ENCODE measurements around the gene HERPUD1.

The HERPUD1 gene

DNA sequence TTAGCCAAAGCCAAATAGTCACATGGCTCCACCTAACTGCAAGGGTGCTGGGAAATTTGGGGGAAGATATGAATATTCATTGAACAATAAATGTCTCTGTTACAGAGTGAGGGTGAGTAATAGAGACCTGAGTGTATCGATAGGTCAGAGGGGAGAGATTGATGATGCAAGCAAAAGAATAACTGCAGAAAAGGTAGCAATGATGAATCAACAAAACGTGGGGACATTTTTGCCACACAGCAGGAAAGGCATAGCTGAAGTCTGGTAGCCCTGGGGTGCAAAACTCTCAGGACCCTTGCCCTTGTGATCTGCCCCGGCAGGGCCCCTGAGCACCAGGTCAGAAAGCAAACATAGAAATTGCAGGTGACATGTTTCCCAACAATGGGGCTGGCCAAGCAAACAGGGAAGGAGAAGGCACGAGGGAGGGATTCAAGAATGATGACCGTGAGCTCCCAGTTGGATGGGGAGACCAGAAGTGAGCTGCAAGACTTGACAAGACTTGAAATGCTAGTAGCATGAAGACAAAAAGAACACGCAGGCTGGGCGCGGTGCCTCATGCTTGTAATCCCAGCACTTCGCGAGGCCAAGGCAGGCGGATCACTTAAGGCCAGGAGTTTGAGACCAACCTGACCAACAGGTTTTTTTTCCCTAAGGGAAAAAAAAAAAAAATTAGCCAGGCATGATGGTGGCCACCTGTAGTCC, 12.7 kb upstream of the HERPUD1 start:
- Histone ChIP-seq H3K27me3 (no peaks in the 10 kb centered on the region), H3K27ac (no peak overlapping the region), H3K9me3 (no peaks in the 10 kb centered on the region), H3K36me3 (no peaks in the 10 kb centered on the region), H3K4me3 (no peak overlapping the region), H3K4me1 (peaks cover 0 to 21% (median 15%) of the 10 kb centered on the region in 4 donors)
- TF ChIP-seq, protein P1, sequence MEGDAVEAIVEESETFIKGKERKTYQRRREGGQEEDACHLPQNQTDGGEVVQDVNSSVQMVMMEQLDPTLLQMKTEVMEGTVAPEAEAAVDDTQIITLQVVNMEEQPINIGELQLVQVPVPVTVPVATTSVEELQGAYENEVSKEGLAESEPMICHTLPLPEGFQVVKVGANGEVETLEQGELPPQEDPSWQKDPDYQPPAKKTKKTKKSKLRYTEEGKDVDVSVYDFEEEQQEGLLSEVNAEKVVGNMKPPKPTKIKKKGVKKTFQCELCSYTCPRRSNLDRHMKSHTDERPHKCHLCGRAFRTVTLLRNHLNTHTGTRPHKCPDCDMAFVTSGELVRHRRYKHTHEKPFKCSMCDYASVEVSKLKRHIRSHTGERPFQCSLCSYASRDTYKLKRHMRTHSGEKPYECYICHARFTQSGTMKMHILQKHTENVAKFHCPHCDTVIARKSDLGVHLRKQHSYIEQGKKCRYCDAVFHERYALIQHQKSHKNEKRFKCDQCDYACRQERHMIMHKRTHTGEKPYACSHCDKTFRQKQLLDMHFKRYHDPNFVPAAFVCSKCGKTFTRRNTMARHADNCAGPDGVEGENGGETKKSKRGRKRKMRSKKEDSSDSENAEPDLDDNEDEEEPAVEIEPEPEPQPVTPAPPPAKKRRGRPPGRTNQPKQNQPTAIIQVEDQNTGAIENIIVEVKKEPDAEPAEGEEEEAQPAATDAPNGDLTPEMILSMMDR (IDR thresholded peaks at IDR 0.05) = no peak
- intact Hi-C loops (cut with DNase I; ENCODE audit: low total_unique reads) = no loop called here
- peak in 1 of 2 donors; percentile 49 for DNase-seq

DNA sequence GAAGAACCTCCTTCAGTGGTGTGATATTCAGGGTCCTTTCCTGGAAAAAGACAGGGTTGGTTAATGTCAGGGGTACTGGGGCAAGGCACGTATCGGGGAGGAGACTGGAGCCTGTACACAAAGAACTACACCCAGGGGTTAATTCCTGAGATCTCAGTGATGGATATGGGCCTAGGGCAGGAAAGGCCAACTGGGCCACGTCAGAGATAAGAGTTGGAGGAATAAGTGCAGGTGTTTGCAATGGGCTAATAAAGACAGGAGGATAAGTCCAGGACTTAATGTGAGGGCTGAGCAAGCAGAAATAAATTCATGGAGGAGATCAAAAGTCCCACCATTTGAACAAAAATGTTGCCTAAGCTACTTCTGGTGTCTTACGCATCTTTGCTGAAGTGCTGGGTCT, 10.4 kb upstream of the HERPUD1 start:
- H3K4me1 ChIP-seq = peaks cover 0 to 3% (median under 1%) of the 10 kb centered on the region in 4 donors
- no peak overlapping the region for H3K27ac ChIP-seq
- H3K36me3 ChIP-seq = no peaks in the 10 kb centered on the region
- TF ChIP-seq, protein P1 (IDR thresholded peaks at IDR 0.05) = no peak
- H3K27me3 ChIP-seq = no peaks in the 10 kb centered on the region
- intact Hi-C loops (cut with DNase I; ENCODE audit: low total_unique reads) = no loop called here
- no peaks in the 10 kb centered on the region for H3K9me3 ChIP-seq
- peak in 1 of 2 donors; percentile 11 for DNase-seq
- no peak overlapping the region for H3K4me3 ChIP-seq

DNA sequence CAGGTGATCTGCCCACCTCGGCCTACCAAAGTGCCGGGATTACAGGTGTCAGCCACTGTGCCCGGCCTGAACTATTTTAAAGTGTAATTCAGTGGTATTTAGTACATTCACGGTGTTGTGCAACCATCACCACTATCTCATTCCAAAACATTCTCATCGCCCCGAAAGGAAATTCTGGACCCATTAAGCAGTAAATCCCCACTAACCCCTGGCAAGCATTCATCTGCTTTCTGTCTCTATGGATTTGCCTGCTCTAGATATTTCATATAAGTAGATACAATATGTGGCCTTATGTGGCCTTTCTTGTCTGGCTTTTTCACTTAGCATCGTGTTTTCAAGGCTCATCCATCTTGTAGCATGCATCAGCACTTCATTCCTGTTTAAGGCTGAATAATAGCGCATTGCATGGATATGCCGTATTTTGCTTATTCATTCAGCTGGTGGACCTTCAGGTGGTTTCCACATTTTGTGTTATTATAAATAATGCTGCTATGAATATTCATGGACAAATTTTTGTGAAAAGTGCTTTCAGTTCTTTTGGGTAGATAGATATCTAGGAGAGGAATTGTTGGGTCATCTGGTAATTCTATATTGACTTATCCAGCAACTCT, 8.4 kb upstream of the HERPUD1 start:
- no peaks in the 10 kb centered on the region for H3K4me1 ChIP-seq
- peak in 1 of 2 donors; percentile 17 for DNase-seq
- H3K36me3 ChIP-seq = no peaks in the 10 kb centered on the region
- no peaks in the 10 kb centered on the region for H3K9me3 ChIP-seq
- H3K27me3 ChIP-seq = no peaks in the 10 kb centered on the region
- TF ChIP-seq, protein P1 (IDR thresholded peaks at IDR 0.05) = no peak
- no peak overlapping the region for H3K4me3 ChIP-seq
- intact Hi-C loops (cut with DNase I; ENCODE audit: low total_unique reads) = no loop called here
- no peak overlapping the region for H3K27ac ChIP-seq

DNA sequence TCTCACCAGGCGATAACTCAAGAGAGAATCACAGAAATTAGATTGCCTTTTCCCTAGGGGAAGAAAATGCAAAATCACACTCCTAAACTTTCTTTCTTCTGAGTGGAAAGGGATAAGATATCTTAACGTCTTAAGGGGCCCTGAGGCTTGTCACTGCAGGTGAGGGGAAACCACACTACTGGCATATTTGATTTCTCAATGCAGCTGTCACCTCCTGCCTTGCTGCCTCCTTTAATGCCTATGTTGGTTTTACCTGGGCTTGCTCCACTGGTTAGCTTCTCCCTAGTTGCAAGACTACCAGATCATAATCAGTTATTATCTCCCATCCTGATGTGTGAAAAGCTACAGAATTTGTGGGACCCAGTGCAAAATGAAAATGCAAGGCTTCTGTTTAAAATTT, 4.5 kb upstream of the HERPUD1 start:
- Histone ChIP-seq H3K4me1 (peaks cover 0 to 10% (median 5%) of the 10 kb centered on the region in 4 donors), H3K27ac (no peak overlapping the region), H3K4me3 (no peak overlapping the region), H3K9me3 (no peaks in the 10 kb centered on the region), H3K27me3 (no peaks in the 10 kb centered on the region), H3K36me3 (no peaks in the 10 kb centered on the region)
- no peak for DNase-seq
- TF ChIP-seq, protein P1 (IDR thresholded peaks at IDR 0.05) = no peak
- intact Hi-C loops (cut with DNase I; ENCODE audit: low total_unique reads) = no loop called here

DNA sequence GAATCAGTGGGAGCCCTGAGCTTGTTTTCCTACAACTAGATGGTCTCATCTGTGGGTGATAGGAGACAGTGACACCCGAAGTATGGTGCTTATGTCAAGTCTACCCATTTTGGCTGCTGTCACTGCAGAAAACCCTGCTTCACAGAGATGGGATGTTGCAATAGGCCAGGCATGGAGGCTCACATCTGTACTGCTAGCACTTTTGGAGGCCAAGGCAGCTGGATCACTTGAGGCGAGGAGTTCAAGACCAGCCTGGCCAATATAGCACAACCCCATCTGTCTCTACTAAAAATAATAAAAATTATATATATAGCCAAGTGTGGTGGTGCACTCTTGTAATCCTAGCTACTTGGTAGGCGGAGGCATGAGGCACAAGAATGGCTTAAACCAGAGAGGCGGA, 2.3 kb upstream of the HERPUD1 start:
- Histone ChIP-seq H3K27ac (no peak overlapping the region), H3K4me3 (no peak overlapping the region), H3K27me3 (no peaks in the 10 kb centered on the region), H3K4me1 (peaks cover 0 to 25% (median 10%) of the 10 kb centered on the region in 4 donors), H3K36me3 (no peaks in the 10 kb centered on the region), H3K9me3 (no peaks in the 10 kb centered on the region)
- TF ChIP-seq, protein P1 (IDR thresholded peaks at IDR 0.05) = no peak
- peak in 1 of 2 donors; percentile 31 for DNase-seq
- intact Hi-C loops (cut with DNase I; ENCODE audit: low total_unique reads) = loop anchor here (5.0 kb wide), 1 partner anchor 58 kb away; the partner anchor contains the start of gene NLRC5
